Measurements from ENCODE around the gene CMTM2. TPM values are rescaled to one million over a fixed set of nuclear protein-coding genes. Genes with fewer than 3 reads are reported as not detected.
"Not testable (repeated sequence)": the region's sequence is repeated elsewhere in the genome, so short reads cannot be mapped to it uniquely, and the experiment has no call there.

Gene CMTM2
- total and polyA plus RNA-seq, 5 experiments from 2014 or later: 0.18 to 0.58 TPM; not detected in 3

DNA sequence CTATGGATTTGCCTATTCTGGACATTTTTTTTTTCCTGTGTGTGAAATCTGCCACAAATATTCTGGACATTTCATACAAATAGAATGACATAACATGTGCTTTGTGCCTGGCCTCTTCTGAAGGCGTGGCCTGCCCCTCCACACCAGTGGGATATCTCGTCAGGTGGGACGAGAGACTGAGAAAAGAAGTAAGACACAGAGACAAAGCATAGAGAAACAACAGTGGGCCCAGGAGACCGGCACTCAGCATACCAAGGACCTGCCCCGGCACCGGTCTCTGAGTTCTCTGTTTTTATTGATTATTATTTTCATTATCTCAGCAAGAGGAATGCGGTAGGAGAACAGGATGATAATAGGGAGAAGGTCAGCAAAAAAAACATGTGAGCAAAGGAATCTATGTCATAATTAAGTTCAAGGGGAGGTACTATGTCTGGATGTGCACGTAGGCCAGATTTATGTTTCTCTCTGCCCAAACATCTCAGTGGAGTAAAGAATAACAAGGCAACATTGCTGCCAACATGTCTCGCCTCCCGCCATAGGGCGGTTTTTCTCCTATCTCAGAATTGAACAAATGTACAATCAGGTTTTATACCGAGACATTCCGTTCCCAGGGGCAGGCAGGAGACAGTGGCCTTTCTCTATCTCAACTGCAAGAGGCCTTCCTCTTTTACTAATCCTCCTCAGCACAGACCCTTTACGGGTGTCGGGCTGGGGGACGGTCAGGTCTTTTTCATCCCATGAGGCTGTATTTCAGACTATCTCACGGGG lies 48.5 kb downstream of the CMTM2 start:
- ATAC-seq, DNase-seq, H3K36me3 Mint-ChIP-seq, H3K9me3 Mint-ChIP-seq, H3K4me3 Mint-ChIP-seq, POLR2A ChIA-PET, H3K4me1 Mint-ChIP-seq, H3K27me3 Mint-ChIP-seq: not testable (repeated sequence)
- H3K27ac Mint-ChIP-seq: peak overlapping the region in 1 of 10 donors; percentile 15

DNA sequence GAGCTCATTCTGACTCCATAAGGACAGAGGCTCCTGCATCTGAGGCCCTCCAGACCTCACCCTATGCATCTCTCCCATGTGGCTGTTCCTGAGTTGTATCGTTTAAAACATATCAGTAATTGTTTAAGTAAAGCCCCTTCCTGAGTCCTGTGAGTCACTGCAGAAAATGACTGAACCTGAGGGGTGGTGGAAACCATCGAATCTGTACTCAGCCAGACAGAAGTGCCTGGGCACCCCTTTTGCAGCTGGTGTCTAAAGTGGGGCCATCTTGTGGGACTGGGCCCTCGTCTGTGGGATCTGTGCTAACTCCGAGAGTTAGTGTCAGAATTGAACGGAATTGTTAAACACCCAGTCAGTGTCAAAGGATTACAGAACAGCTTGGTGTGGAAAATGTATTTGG lies 50.6 kb downstream of the CMTM2 start:
- Mint-ChIP-seq H3K27me3 (peaks cover 0 to under 1% (median 0%) of the 10 kb centered on the region in 5 donors), H3K4me1 (no peaks in the 10 kb centered on the region), H3K36me3 (peaks cover 0 to 4% (median 0%) of the 10 kb centered on the region in 3 donors), H3K4me3 (no peak overlapping the region), H3K27ac (no peak overlapping the region), H3K9me3 (no peaks in the 10 kb centered on the region)
- POLR2A ChIA-PET: no interaction called here
- DNase-seq (no peak), ATAC-seq (no peak)

DNA sequence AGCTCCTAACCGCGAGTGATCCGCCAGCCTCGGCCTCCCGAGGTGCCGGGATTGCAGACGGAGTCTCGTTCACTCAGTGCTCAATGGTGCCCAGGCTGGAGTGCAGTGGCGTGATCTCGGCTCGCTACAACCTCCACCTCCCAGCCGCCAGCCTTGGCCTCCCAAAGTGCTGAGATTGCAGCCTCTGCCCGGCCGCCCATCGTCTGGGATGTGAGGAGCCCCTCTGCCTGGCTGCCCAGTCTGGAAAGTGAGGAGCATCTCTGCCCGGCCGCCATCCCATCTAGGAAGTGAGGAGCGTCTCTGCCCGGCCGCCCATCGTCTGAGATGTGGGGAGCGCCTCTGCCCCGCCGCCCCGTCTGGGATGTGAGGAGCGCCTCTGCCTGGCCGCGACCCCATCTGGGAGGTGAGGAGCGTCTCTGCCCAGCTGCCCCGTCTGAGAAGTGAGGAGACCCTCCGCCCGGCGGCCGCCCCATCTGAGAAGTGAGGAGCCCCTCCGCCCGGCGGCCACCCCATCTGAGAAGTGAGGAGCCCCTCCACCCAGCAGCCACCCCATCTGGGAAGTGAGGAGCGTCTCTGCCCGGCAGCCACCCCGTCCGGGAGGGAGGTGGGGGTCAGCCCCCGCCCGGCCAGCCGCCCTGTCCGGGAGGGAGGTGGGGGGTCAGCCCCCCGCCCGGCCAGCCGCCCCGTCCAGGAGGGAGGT lies 51.4 kb downstream of the CMTM2 start:
- POLR2A ChIA-PET, H3K4me3 Mint-ChIP-seq, H3K36me3 Mint-ChIP-seq, H3K27ac Mint-ChIP-seq, ATAC-seq, DNase-seq, H3K9me3 Mint-ChIP-seq, H3K27me3 Mint-ChIP-seq, H3K4me1 Mint-ChIP-seq: not testable (repeated sequence)

DNA sequence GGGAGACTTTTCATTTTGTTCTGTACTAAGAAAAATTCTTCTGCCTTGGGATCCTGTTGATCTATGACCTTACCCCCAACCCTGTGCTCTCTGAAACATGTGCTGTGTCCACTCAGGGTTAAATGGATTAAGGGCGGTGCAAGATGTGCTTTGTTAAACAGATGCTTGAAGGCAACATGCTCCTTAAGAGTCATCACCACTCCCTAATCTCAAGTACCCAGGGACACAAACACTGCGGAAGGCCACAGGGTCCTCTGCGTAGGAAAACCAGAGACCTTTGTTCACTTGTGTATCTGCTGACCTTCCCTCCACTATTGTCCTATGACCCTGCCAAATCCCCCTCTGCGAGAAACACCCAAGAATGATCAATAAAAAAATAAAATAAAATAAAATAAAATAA lies 52.3 kb downstream of the CMTM2 start:
- not testable (repeated sequence) for DNase-seq, H3K4me1 Mint-ChIP-seq, H3K9me3 Mint-ChIP-seq, H3K27me3 Mint-ChIP-seq, H3K27ac Mint-ChIP-seq, H3K36me3 Mint-ChIP-seq, ATAC-seq, H3K4me3 Mint-ChIP-seq
- POLR2A ChIA-PET: interaction anchor here (0.6 kb wide), 1 partner anchor 54 kb away, joined by 3 read pairs; no protein-coding TSS in a partner anchor

DNA sequence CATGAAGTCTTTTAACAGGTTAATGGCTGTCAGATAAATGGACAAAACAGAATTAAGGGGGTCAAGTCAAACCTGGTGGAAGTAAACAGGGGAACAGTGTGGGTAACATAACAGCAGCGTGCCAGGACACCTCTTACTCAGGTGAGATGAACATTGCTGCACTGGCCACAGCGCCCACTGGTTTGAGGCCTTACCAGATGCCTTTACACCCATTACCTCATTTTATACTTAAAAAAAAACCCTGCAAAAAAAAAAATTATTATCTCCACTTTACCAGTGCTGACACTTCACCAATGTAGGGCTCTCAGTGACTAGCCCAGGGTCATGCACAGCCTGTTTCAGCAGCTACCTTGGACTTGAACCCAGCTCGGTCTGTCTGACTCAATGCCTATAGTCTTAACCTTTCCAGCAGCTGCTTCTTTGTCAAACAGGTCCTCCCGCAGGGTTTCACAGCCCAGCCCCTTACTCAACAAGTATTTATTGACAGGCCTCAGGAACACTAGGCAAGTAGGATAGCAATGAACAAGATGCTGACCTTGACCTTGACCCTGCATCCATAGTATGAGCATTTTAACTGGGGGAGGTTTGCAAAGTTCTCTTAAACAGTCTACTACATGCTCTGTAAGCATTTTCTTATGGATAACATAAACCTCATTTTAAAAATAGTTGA lies 55.4 kb downstream of the CMTM2 start:
- H3K36me3 Mint-ChIP-seq: peaks cover 0 to 4% (median 0%) of the 10 kb centered on the region in 3 donors
- no peak overlapping the region for H3K4me3 Mint-ChIP-seq
- POLR2A ChIA-PET: interaction anchor here (1.3 kb wide), 1 partner anchor 20 kb away, joined by 3 read pairs; no protein-coding TSS in a partner anchor
- H3K9me3 Mint-ChIP-seq: no peaks in the 10 kb centered on the region
- DNase-seq: no peak
- no peaks in the 10 kb centered on the region for H3K4me1 Mint-ChIP-seq
- peaks cover 0 to 2% (median 0%) of the 10 kb centered on the region in 5 donors for H3K27me3 Mint-ChIP-seq
- ATAC-seq: no peak
- peak overlapping the region in 1 of 10 donors; percentile 17 for H3K27ac Mint-ChIP-seq

DNA sequence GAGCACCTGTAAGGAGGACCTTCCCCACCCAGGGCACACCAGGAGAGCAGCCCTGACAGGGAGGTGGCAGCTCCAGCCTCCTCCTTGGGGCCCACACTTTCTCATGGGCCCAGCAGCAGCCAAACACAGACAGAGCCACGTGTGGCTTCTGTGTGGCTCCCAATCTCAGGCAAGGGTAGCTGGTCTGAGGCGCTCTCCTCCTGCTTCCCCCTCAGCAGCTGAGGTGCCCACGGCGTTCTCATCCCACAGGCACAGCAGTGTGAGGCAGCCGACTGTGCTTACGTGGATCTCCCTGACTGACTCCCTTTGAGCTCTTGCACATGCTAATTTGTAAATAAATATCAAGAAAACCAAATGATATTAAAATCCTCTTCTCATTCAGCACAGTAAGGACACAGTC lies 56.1 kb downstream of the CMTM2 start:
- ATAC-seq (no peak), DNase-seq (no peak)
- H3K27me3 Mint-ChIP-seq: peaks cover 0 to 2% (median 2%) of the 10 kb centered on the region in 5 donors
- H3K36me3 Mint-ChIP-seq: peaks cover 0 to 2% (median 0%) of the 10 kb centered on the region in 3 donors
- no peak overlapping the region for H3K27ac Mint-ChIP-seq
- no peaks in the 10 kb centered on the region for H3K4me1 Mint-ChIP-seq
- POLR2A ChIA-PET: interaction anchor here (1.3 kb wide), 1 partner anchor 20 kb away, joined by 3 read pairs; no protein-coding TSS in a partner anchor
- no peak overlapping the region for H3K4me3 Mint-ChIP-seq
- H3K9me3 Mint-ChIP-seq: no peaks in the 10 kb centered on the region

DNA sequence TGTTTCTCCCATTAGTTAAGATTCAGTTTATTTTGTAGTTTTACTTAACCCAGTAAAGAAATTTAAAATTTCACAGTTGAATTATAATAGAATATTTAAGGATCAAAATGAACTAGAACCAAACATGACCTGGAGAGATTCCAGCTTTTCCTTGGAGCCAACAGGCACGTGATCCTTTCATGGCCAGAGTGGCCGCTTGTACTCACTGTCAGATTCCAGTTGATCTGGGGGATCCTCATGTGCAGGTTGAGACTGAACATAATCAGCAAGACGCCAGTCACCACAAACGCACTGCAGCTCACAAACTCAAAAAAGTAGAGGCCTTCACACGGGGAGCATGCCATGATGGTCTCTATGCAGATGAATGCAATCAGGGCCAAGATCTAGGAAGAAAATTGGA lies 56.9 kb downstream of the CMTM2 start:
- DNase-seq (no peak), ATAC-seq (no peak)
- Mint-ChIP-seq H3K4me1 (no peaks in the 10 kb centered on the region), H3K9me3 (no peaks in the 10 kb centered on the region), H3K27me3 (peaks cover 0 to 3% (median 2%) of the 10 kb centered on the region in 5 donors), H3K27ac (no peak overlapping the region), H3K4me3 (no peak overlapping the region), H3K36me3 (peaks cover 0 to 2% (median 0%) of the 10 kb centered on the region in 3 donors)
- POLR2A ChIA-PET: no interaction called here

DNA sequence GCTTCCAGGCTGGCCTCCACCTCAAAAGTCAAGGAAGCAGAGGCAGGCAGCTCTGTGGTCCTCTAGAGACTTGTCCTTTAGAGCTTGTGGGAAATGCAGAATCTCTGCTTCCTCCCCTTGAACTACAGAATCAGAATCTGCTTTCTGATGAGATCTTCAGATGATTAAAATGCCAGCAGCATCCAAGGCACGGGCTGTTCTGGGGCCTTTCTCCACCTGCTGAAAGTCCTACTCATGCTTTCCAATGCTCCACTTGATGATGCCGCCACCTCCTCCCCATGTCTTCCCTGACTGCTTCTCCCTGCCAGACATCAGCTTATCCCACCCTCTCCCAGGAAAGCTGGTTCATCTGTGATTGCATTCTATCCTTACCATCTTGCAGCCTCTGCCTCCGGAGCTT lies 58.5 kb downstream of the CMTM2 start:
- no peak overlapping the region for H3K4me3 Mint-ChIP-seq
- ATAC-seq (no peak), DNase-seq (no peak)
- H3K4me1 Mint-ChIP-seq: no peaks in the 10 kb centered on the region
- POLR2A ChIA-PET: no interaction called here
- H3K9me3 Mint-ChIP-seq: no peaks in the 10 kb centered on the region
- peaks cover 0 to 2% (median 0%) of the 10 kb centered on the region in 3 donors for H3K36me3 Mint-ChIP-seq
- peaks cover 0 to 3% (median 2%) of the 10 kb centered on the region in 5 donors for H3K27me3 Mint-ChIP-seq
- H3K27ac Mint-ChIP-seq: no peak overlapping the region

Other genes starting within 250 kb of the CMTM2 start
- gene CDH5, start 212.8 kb upstream of the CMTM2 start, total RNA-seq: not detected
- not detected for gene CDH5, start 212.8 kb upstream of the CMTM2 start, polyA plus RNA-seq
- gene BEAN1, start 152.2 kb upstream of the CMTM2 start, total RNA-seq: not detected
- gene BEAN1, start 152.2 kb upstream of the CMTM2 start, polyA plus RNA-seq: not detected
- gene TK2, start 29.3 kb upstream of the CMTM2 start, total RNA-seq: 1 to 10 TPM; 6.8 to 8.7 TPM
- 1 to 10 TPM; 1.9 to 4.0 (median 2.5) TPM for gene TK2, start 29.3 kb upstream of the CMTM2 start, polyA plus RNA-seq
- 10 to 100 TPM; 43.1 to 44.4 TPM for gene CKLF, start 26.9 kb upstream of the CMTM2 start, total RNA-seq
- gene CKLF, start 26.9 kb upstream of the CMTM2 start, polyA plus RNA-seq: 100 to 1,000 TPM in 2 of 3 donors, 10 to 100 TPM in 1; 99.6 to 179 (median 111) TPM
- gene CMTM1, start 13.0 kb upstream of the CMTM2 start, total RNA-seq: 1 to 10 TPM; 3.5 to 3.9 TPM
- gene CMTM1, start 13.0 kb upstream of the CMTM2 start, polyA plus RNA-seq: under 1 TPM in 2 of 3 donors, not detected in 1; 0.48 to 0.50 TPM
- gene CMTM3, start 25.2 kb downstream of the CMTM2 start, total RNA-seq: 10 to 100 TPM; 55.2 to 55.8 TPM
- gene CMTM3, start 25.2 kb downstream of the CMTM2 start, polyA plus RNA-seq: 10 to 100 TPM; 76.1 to 81.3 (median 78.5) TPM
- 1 to 10 TPM; 2.0 to 3.1 TPM for gene CMTM4, start 117.3 kb downstream of the CMTM2 start, total RNA-seq
- under 1 TPM in 2 of 3 donors, not detected in 1; 0.15 to 0.26 TPM for gene CMTM4, start 117.3 kb downstream of the CMTM2 start, polyA plus RNA-seq
- 10 to 100 TPM; 89.2 to 95.2 TPM for gene DYNC1LI2, start 172.1 kb downstream of the CMTM2 start, total RNA-seq
- gene DYNC1LI2, start 172.1 kb downstream of the CMTM2 start, polyA plus RNA-seq: 10 to 100 TPM; 25.7 to 37.3 (median 27.3) TPM
- gene TERB1, start 222.1 kb downstream of the CMTM2 start, total RNA-seq: under 1 TPM; 0.25 to 0.81 TPM
- not detected for gene TERB1, start 222.1 kb downstream of the CMTM2 start, polyA plus RNA-seq